Endodermal cell (in vitro differentiated cells): ENCODE data around the gene MRPL40. TPM values are rescaled to one million over a fixed set of nuclear protein-coding genes. Genes with fewer than 3 reads are reported as not detected.

Experiments used
- DNase-seq: peaks from one replicate; pipeline ENCODE4 v3.0.0-alpha.2; 2017
- H3K27ac ChIP-seq: 2 replicates; pipeline ENCODE4 v1.5.1; 2013; ENCODE audit warnings: mild to moderate bottlenecking, low read depth, low read length, moderate library complexity
- H3K27me3 ChIP-seq: 2 replicates; pipeline ENCODE4 v1.6.1; 2013; ENCODE audit warnings: mild to moderate bottlenecking, low read length, moderate library complexity; ENCODE audit not compliant: insufficient read depth, control insufficient read depth, poor library complexity, severe bottlenecking
- H3K36me3 ChIP-seq: 2 replicates; pipeline ENCODE4 v1.7.0; 2013; ENCODE audit warnings: mild to moderate bottlenecking, low read length, moderate library complexity; ENCODE audit not compliant: control insufficient read depth, insufficient read depth
- H3K4me1 ChIP-seq: one replicate; pipeline ENCODE4 v1.7.0; 2013; ENCODE audit warnings: low read length; ENCODE audit not compliant: control insufficient read depth, insufficient read depth
- H3K4me3 ChIP-seq: 2 replicates; pipeline ENCODE4 v1.5.1; 2013; ENCODE audit warnings: mild to moderate bottlenecking, low read length, moderate library complexity
- H3K9ac ChIP-seq: 2 replicates; pipeline ENCODE4 v1.6.1; 2013; ENCODE audit warnings: mild to moderate bottlenecking, low read length, moderate library complexity; ENCODE audit not compliant: poor library complexity, severe bottlenecking; ENCODE audit errors: extremely low read depth
- H3K9me3 ChIP-seq: 2 replicates; pipeline ENCODE4 v1.6.1; 2013; ENCODE audit warnings: mild to moderate bottlenecking, low read length, moderate library complexity; ENCODE audit not compliant: control insufficient read depth
- H3K27ac Mint-ChIP-seq: 2 replicates; pipeline ENCODE4 v1.8.0; 2020; ENCODE audit warnings: mixed read lengths
- H3K27me3 Mint-ChIP-seq: 2 replicates; pipeline ENCODE4 v1.8.0; 2021; ENCODE audit warnings: mild to moderate bottlenecking, mixed read lengths; ENCODE audit not compliant: insufficient read depth
- H3K36me3 Mint-ChIP-seq: 2 replicates; pipeline ENCODE4 v1.8.0; 2020; ENCODE audit warnings: low read depth, mixed read lengths
- H3K4me1 Mint-ChIP-seq: 2 replicates; pipeline ENCODE4 v1.8.0; 2020; ENCODE audit warnings: mixed read lengths
- H3K4me3 Mint-ChIP-seq: 2 replicates; pipeline ENCODE4 v1.8.0; 2020; ENCODE audit warnings: mild to moderate bottlenecking, moderate library complexity, mixed read lengths
- H3K9me3 Mint-ChIP-seq: 2 replicates; pipeline ENCODE4 v1.8.0; 2020; ENCODE audit warnings: mild to moderate bottlenecking, mixed read lengths
- CTCF ChIP-seq: fragments of 200-600 bp; sonication (generic); conservative IDR thresholded peaks from 2 replicates; pipeline ENCODE4 v1.5.0; 2021; ENCODE audit warnings: antibody characterized with exemption, mild to moderate bottlenecking
- WGBS, 2 experiments: methylation state at CpG; one replicate each; pipeline versions ENCODE4 v1.1.5 to v1.1.7; 2013; ENCODE audit warnings: missing lambda C conversion rate in 2 of 2, mixed read lengths in 1 of 2; ENCODE audit not compliant: insufficient coverage in 1 of 2, insufficient read length in 1 of 2; 5-methylcytosine and 5-hydroxymethylcytosine counted together
- total RNA-seq, 2 donors: library from RNA; stranded (reverse); fragmentation: NEBNext Ultra II Directional in 1 of 2; extraction: Animal tissue kit (Norgen Biotek cat#: 25700) in 1 of 2; gene quantifications; 2 replicates in 1 of 2; 3 replicates in 1 of 2; pipeline ENCODE4 v1.2.1, GENCODE V29; 2021

The MRPL40 gene
- total RNA-seq, 2 donors from 2014 or later, result 20.3 to 26.5 TPM

GRCh38 chr22:19446603-19447329 is 14.4 kb downstream of the MRPL40 start:
- Mint-ChIP-seq H3K27me3 (no peaks in the 10 kb centered on the region), H3K27ac (peak overlapping the region; percentile 96), H3K4me3 (peak overlapping the region; percentile 82), H3K36me3 (peaks cover 51% of the 10 kb centered on the region), H3K4me1 (peaks cover 24% of the 10 kb centered on the region), H3K9me3 (no peaks in the 10 kb centered on the region)
- H3K27me3 ChIP-seq, result no peaks in the 10 kb centered on the region
- H3K9ac ChIP-seq, result peak overlapping the region; percentile 90
- TF ChIP-seq CTCF, result no peak
- peak overlapping the region; percentile 94 for H3K4me3 ChIP-seq
- H3K4me1 ChIP-seq, result peaks cover 7% of the 10 kb centered on the region
- no peaks in the 10 kb centered on the region for H3K9me3 ChIP-seq
- peak overlapping the region; percentile 87 for H3K27ac ChIP-seq
- 27 to 52% methylated on average over 9 to 22 of the region's 22 CpGs for WGBS, 2 experiments
- no peak for DNase-seq
- H3K36me3 ChIP-seq, result peaks cover 58% of the 10 kb centered on the region

GRCh38 chr22:19447330-19448075 is 15.2 kb downstream of the MRPL40 start, which contains the start of gene C22orf39:
C22orf39 (minus strand) TSS chr22:19447711; CDS start chr22:19447688, 23 bp downstream.
- no peaks in the 10 kb centered on the region for H3K27me3 Mint-ChIP-seq
- H3K4me3 ChIP-seq, result peak within 1 kb of the TSS; percentile 94
- TF ChIP-seq CTCF, result no peak
- peak within 1 kb of the TSS; percentile 87 for H3K27ac ChIP-seq
- WGBS, 2 experiments, result 0% methylated on average over 42 to 92 of the region's 92 CpGs
- H3K27me3 ChIP-seq, result no peaks in the 10 kb centered on the region
- H3K9ac ChIP-seq, result peak within 1 kb of the TSS; percentile 90
- peaks cover 53% of the 10 kb centered on the region for H3K36me3 Mint-ChIP-seq
- no peaks in the 10 kb centered on the region for H3K9me3 Mint-ChIP-seq
- H3K36me3 ChIP-seq, result peaks cover 65% of the 10 kb centered on the region
- peak within 1 kb of the TSS; percentile 82 for H3K4me3 Mint-ChIP-seq
- H3K4me1 ChIP-seq, result peaks cover 7% of the 10 kb centered on the region
- H3K4me1 Mint-ChIP-seq, result peaks cover 24% of the 10 kb centered on the region
- H3K9me3 ChIP-seq, result no peaks in the 10 kb centered on the region
- H3K27ac Mint-ChIP-seq, result peak within 1 kb of the TSS; percentile 96
- DNase-seq, result peak; percentile 96

- Mint-ChIP-seq H3K9me3 (no peaks in the 10 kb centered on the region), H3K36me3 (peaks cover 53% of the 10 kb centered on the region)
These were observed 15.8 kb downstream of the MRPL40 start for GRCh38 chr22:19448076-19448607.

More at GRCh38 chr22:19448076-19448607, 15.8 kb downstream of the MRPL40 start:
- Histone ChIP-seq H3K27ac (peak overlapping the region; percentile 87), H3K9me3 (no peaks in the 10 kb centered on the region), H3K9ac (peak overlapping the region; percentile 90), H3K36me3 (peaks cover 68% of the 10 kb centered on the region), H3K27me3 (no peaks in the 10 kb centered on the region), H3K4me1 (peaks cover 7% of the 10 kb centered on the region), H3K4me3 (peak overlapping the region; percentile 94)
- no peak for TF ChIP-seq CTCF
- Mint-ChIP-seq H3K4me1 (peaks cover 24% of the 10 kb centered on the region), H3K27me3 (no peaks in the 10 kb centered on the region), H3K4me3 (peak overlapping the region; percentile 82), H3K27ac (peak overlapping the region; percentile 94)
- 30 to 34% methylated on average over 10 to 14 of the region's 14 CpGs for WGBS, 2 experiments
- DNase-seq, result peak; percentile 73
